K562 (cell line): ENCODE data around the gene HMOX1. TPM values are rescaled to one million over a fixed set of nuclear protein-coding genes. Genes with fewer than 3 reads are reported as not detected.

Source experiments
- BRD9 ChIP-seq: fragments of 450-650 bp; IDR thresholded peaks from 2 replicates; pipeline ENCODE4 v1.6.1; 2018; ENCODE audit warnings: low read depth; ENCODE audit not compliant: partially characterized antibody
- CXXC5 ChIP-seq: fragments of 250-450 bp; sonication (Bioruptor Pico); IDR thresholded peaks from 2 replicates; pipeline ENCODE4 v1.8.0; 2022; ENCODE audit warnings: inconsistent platforms, mild to moderate bottlenecking, moderate library complexity
- E2F3 ChIP-seq: fragments of 250-450 bp; sonication (Bioruptor Pico); IDR thresholded peaks from 2 replicates; pipeline ENCODE4 v1.4.0; 2020; ENCODE audit warnings: mild to moderate bottlenecking
- FOSL1 ChIP-seq: fragments of 200-800 bp; sonication (Bioruptor generic); conservative IDR thresholded peaks from 2 replicates; pipeline ENCODE4 v1.6.1; 2016; ENCODE audit warnings: missing genetic modification characterization, missing compliant biosample characterization
- NELFE ChIP-seq: IDR thresholded peaks from 2 replicates; pipeline ENCODE4 v1.6.1; 2011; ENCODE audit warnings: mild to moderate bottlenecking; ENCODE audit not compliant: insufficient read depth, insufficient read length
- REST ChIP-seq, 2 experiments: fragments of 450-650 bp; formaldehyde crosslinking in 1 of 2; IDR thresholded peaks; 2 replicates each; pipeline versions ENCODE4 v1.4.0 to v1.6.1; 2014 to 2020; ENCODE audit warnings: mild to moderate bottlenecking in 2 of 2, borderline replicate concordance in 1 of 2, low read depth in 1 of 2
- SAP30 ChIP-seq: fragments of 200-600 bp; sonication (generic); IDR thresholded peaks from 2 replicates; pipeline ENCODE4 v1.6.1; 2012; ENCODE audit warnings: borderline replicate concordance, low read depth, mild to moderate bottlenecking, moderate library complexity, low read length, control low read depth, inconsistent platforms; ENCODE audit not compliant: insufficient read depth, poor library complexity, severe bottlenecking
- ZBTB11 ChIP-seq, 3 experiments: fragments of 200-800 bp in 1 of 3; fragments of 250-450 bp in 1 of 3; fragments of 450-650 bp in 1 of 3; sonication (Bioruptor Pico) in 1 of 3; sonication (Bioruptor generic) in 1 of 3; formaldehyde crosslinking in 1 of 3; IDR thresholded peaks; 2 replicates each; pipeline versions ENCODE4 v1.6.1 to v1.8.0; 2016 to 2022; ENCODE audit warnings: mild to moderate bottlenecking in 2 of 3, missing genetic modification characterization in 2 of 3, missing compliant biosample characterization in 1 of 3, moderate library complexity in 1 of 3
- ZNF740 ChIP-seq, 3 experiments: fragments of 200-800 bp in 1 of 3; sonication (Bioruptor generic) in 1 of 3; sonication (generic) in 1 of 3; formaldehyde crosslinking in 1 of 3; IDR thresholded peaks; 2 replicates each; pipeline versions ENCODE4 v1.6.1 to v1.8.0; 2016 to 2022; ENCODE audit warnings: mild to moderate bottlenecking in 2 of 3, missing compliant biosample characterization in 2 of 3, missing genetic modification characterization in 2 of 3, missing genetic modification reagents in 1 of 3
- polyA plus RNA-seq, 8 experiments: library from polyadenylated mRNA; depleted of rRNA in 4 of 8; stranded (reverse) in 5 of 8; unstranded in 3 of 8; fragments of >200 nt; fragmentation: Nextera tagmentation in 2 of 8; fragmentation: Illumina TruSeq in 1 of 8; extraction: Ambion mirVana in 2 of 8; extraction: Trizol in 1 of 8; gene quantifications; 2 replicates each; pipeline versions ENCODE4 v1.2.1 to v1.2.3, GENCODE V29; 2011 to 2014; ENCODE audit warnings: inconsistent platforms in 1 of 8, missing spikeins in 1 of 8
- total RNA-seq, 7 experiments: library from RNA; depleted of rRNA in 6 of 7; stranded (reverse); fragments of >200 nt in 6 of 7; fragmentation: Illumina TruSeq in 2 of 7; extraction: Trizol in 2 of 7; gene quantifications; 2 replicates each; pipeline versions ENCODE4 v1.2.1 to v1.2.3, GENCODE V29; 2011 to 2021; ENCODE audit warnings: low replicate concordance in 1 of 7

The HMOX1 gene
- total and polyA plus RNA-seq, 9 of the 15 experiments (the other 6 are each of a cell fraction or from before 2014, with no cell fraction given): not detected

GRCh38 chr22:35376728-35377472 is 4.0 kb upstream of the HMOX1 start (continued):
- no peak for TF ChIP-seq E2F3
- peak; percentile 35; the same call in 1 of the 2 replicates for TF ChIP-seq REST (IDR thresholded peaks at IDR 0.05; ENCODE audit: borderline replicate concordance)
- no peak for TF ChIP-seq REST (CRISPR knock-in tag; IDR thresholded peaks at IDR 0.05; ENCODE audit: low read depth)
- no peak for TF ChIP-seq NELFE
- peak; percentile 60 for TF ChIP-seq CXXC5 (CRISPR knock-in tag)
- TF ChIP-seq SAP30: peak; percentile 43
- peak; percentile 51 for TF ChIP-seq BRD9
- no peak for TF ChIP-seq ZNF740 (CRISPR knock-in tag; IDR thresholded peaks at IDR 0.05)
- no peak for TF ChIP-seq ZNF740 (tag; IDR thresholded peaks at IDR 0.05)
- TF ChIP-seq ZBTB11 (CRISPR knock-in tag; IDR thresholded peaks at IDR 0.05): peak in 1 of 3 experiments; percentile 68; a peak in 2 of 6 replicates
- peak; percentile 82 for TF ChIP-seq FOSL1
